PC-3 (cell line): Measurements from ENCODE around the gene CENPE.

ENCODE experiments used
- CTCF ChIP-seq: fragments of 300-600 bp; sonication (generic); conservative IDR thresholded peaks from 2 replicates; pipeline ENCODE4 v1.5.1; 2017; ENCODE audit warnings: antibody characterized with exemption, low read depth, mild to moderate bottlenecking, low read length
- EZH2 ChIP-seq: fragments of 300-600 bp; sonication (generic); IDR thresholded peaks from one replicate; pipeline ENCODE4 v1.6.1; 2017; ENCODE audit warnings: antibody characterized with exemption, mild to moderate bottlenecking, low read length; ENCODE audit not compliant: unreplicated experiment
- EZH2phosphoT487 ChIP-seq: fragments of 300-600 bp; sonication (generic); IDR thresholded peaks from 2 replicates; pipeline ENCODE4 v1.6.1; 2018; ENCODE audit warnings: mild to moderate bottlenecking, antibody characterized with exemption, low read length, borderline replicate concordance

DNA sequence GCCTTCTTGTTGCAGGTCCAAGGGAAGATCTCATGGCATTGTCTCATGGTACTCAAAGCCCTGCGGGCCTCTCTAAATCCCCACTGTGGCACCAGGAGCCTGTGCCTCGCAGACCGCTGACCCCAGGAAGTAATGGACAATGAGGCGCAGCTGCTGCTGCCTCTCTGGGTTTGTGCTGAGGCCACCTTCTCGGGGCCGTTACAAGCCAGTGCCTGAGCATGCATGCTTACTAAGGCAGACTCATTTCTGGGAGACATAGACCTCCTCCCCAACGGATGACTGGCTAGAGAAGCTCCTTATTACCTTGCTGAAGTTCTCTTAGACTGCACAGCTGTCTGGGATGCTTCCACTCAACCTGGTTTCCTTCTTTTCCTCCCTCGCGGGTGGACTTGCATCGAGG is 99.8 kb downstream of the CENPE start:
- TF ChIP-seq CTCF (no peak), EZH2 (no peak), EZH2phosphoT487 (no peak)
